Measurements from ENCODE around the gene NXPH2. TPM values are rescaled to one million over a fixed set of nuclear protein-coding genes. Genes with fewer than 3 reads are reported as not detected.

Gene NXPH2
- total RNA-seq, 4 donors from 2014 or later: not detected

DNA sequence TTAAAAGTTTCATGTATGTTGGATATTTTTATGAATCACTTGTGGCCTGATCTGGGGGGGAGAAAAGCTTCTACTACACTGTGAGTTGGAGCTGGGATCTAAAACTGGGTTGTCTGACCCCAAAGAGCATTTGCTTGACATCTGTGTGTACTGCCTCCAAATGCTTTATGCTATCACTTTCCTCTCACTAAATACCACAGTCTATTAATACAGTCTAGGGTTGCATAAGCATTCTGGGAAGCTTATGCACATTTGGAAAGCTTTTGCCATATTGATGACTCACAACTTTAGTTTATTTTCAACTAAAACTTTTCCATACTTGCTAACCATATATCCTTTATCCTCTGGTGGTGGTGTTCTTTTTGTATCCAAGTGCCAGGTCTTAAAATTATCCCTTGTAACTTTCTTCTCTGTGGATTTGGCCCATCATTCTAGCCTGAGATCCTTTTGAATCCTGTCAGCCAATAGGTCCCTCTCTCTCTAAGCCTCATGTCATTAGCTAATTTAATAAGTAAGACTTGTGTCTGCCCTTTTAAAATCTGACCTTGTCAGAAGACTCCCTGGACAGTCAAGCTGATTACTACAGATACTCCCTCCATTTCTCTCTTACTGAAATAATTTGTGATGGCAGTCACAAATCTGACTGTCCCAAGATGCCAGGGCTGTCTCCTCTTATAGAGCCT is 72.7 kb downstream of the NXPH2 start:
- no peak for DNase-seq (ENCODE audit: extremely low spot score)
- H3K36me3 ChIP-seq: no peaks in the 10 kb centered on the region
- H3K4me1 ChIP-seq: peaks cover 15 to 24% (median 22%) of the 10 kb centered on the region in 4 donors
- H3K27ac ChIP-seq (replicated peaks in 1 of 4): no peak overlapping the region
- no peaks in the 10 kb centered on the region for H3K27me3 ChIP-seq
- intact Hi-C loops (cut with DNase I): no loop called here
- TF ChIP-seq EP300 (IDR thresholded peaks at IDR 0.05) (no peak), POLR2AphosphoS5 (IDR thresholded peaks at IDR 0.05) (no peak), POLR2A (IDR thresholded peaks at IDR 0.05; ENCODE audit: low read depth) (no peak)
- TF ChIP-seq, protein P1, sequence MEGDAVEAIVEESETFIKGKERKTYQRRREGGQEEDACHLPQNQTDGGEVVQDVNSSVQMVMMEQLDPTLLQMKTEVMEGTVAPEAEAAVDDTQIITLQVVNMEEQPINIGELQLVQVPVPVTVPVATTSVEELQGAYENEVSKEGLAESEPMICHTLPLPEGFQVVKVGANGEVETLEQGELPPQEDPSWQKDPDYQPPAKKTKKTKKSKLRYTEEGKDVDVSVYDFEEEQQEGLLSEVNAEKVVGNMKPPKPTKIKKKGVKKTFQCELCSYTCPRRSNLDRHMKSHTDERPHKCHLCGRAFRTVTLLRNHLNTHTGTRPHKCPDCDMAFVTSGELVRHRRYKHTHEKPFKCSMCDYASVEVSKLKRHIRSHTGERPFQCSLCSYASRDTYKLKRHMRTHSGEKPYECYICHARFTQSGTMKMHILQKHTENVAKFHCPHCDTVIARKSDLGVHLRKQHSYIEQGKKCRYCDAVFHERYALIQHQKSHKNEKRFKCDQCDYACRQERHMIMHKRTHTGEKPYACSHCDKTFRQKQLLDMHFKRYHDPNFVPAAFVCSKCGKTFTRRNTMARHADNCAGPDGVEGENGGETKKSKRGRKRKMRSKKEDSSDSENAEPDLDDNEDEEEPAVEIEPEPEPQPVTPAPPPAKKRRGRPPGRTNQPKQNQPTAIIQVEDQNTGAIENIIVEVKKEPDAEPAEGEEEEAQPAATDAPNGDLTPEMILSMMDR (IDR thresholded peaks at IDR 0.05): no peak
- no peak overlapping the region for H3K4me3 ChIP-seq
- H3K9me3 ChIP-seq: no peaks in the 10 kb centered on the region

DNA sequence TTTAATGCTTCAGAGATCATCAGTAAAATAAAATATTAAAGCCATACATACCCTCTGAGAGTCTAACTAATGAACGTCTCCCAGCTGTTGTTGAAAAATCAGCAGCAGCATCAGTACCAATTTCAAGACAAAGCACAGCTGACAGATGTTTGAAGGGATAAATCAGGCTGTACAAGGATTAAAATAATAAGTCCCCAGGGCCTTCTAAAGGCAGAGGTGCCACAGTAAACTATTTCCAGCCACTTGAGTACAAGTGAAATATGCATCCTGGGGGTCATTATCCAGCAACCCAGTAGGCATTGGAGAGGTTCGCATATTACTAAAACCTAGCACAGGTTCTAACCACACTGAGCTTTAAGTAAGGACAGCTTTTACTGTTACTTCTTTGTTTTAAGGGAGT is 76.9 kb downstream of the NXPH2 start:
- peaks cover 8 to 12% (median 11%) of the 10 kb centered on the region in 4 donors for H3K4me1 ChIP-seq
- intact Hi-C loops (cut with DNase I): no loop called here

DNA sequence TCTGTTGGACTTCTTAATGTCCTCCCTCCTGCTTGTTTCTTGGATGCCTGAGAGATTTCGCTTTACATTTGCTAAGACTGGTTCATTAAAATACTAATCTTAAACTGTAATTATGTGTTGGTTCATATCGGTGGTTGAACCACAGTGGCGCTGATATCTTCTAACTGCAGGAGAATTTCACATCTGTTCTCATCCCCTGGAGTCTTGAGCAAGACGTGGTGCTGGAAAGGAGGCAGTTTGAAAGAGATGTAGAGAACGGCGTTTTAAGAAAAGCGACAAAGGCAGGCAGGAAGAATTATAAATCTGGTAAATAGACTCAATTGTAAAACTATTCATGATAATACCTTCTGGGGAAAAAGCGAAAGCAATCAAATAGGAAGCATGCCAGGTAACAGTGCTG is 79.5 kb downstream of the NXPH2 start:
- Histone ChIP-seq H3K27ac (replicated peaks in 1 of 4) (no peak overlapping the region), H3K4me1 (no peaks in the 10 kb centered on the region), H3K36me3 (no peaks in the 10 kb centered on the region), H3K4me3 (no peak overlapping the region), H3K27me3 (no peaks in the 10 kb centered on the region), H3K9me3 (no peaks in the 10 kb centered on the region)
- no peak for DNase-seq (ENCODE audit: extremely low spot score)
- WGBS: 94% methylated on average over 8 of the region's 8 CpGs
- no peak for TF ChIP-seq POLR2AphosphoS5 (IDR thresholded peaks at IDR 0.05)
- no peak for TF ChIP-seq POLR2A (IDR thresholded peaks at IDR 0.05; ENCODE audit: low read depth)
- no peak for TF ChIP-seq EP300 (IDR thresholded peaks at IDR 0.05)
- TF ChIP-seq, protein P1 (IDR thresholded peaks at IDR 0.05): no peak
- intact Hi-C loops (cut with DNase I): no loop called here

More for the DNA sequence above, 76.9 kb downstream of the NXPH2 start:
- TF ChIP-seq, protein P1 (IDR thresholded peaks at IDR 0.05): no peak
- TF ChIP-seq EP300 (IDR thresholded peaks at IDR 0.05): no peak
- no peak for TF ChIP-seq POLR2AphosphoS5 (IDR thresholded peaks at IDR 0.05)
- TF ChIP-seq POLR2A (IDR thresholded peaks at IDR 0.05; ENCODE audit: low read depth): no peak
- WGBS: 84% methylated on average over 2 of the region's 2 CpGs
- H3K27ac ChIP-seq (replicated peaks in 1 of 4): no peak overlapping the region
- H3K36me3 ChIP-seq: no peaks in the 10 kb centered on the region
- no peak for DNase-seq (ENCODE audit: extremely low spot score)
- H3K27me3 ChIP-seq: no peaks in the 10 kb centered on the region
- H3K4me3 ChIP-seq: no peak overlapping the region
- no peaks in the 10 kb centered on the region for H3K9me3 ChIP-seq

DNA sequence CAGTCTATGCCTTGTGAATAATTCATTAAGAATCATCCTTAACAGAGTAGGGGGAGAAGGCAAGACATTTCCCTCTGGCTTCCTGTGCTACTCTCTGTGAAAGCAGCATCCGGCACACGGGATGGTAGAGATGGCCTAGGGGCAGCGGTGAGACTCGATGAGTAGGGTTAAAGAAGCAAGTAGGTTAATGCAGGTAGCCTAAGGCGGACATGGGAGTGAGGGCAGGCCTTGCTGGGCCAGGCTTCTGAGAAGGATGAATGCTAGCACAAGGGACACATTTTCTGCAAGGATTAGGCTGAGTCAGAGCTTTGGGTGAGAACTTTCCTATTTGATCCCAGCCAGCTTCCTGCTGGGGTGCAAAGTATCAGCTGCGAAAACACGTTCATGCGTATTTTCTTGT is 80.8 kb downstream of the NXPH2 start:
- H3K4me1 ChIP-seq: no peaks in the 10 kb centered on the region
- H3K27ac ChIP-seq (replicated peaks in 1 of 4): no peak overlapping the region
- H3K27me3 ChIP-seq: no peaks in the 10 kb centered on the region
- no peaks in the 10 kb centered on the region for H3K36me3 ChIP-seq
- TF ChIP-seq POLR2A (IDR thresholded peaks at IDR 0.05; ENCODE audit: low read depth) (no peak), EP300 (IDR thresholded peaks at IDR 0.05) (no peak), POLR2AphosphoS5 (IDR thresholded peaks at IDR 0.05) (no peak)
- TF ChIP-seq, protein P1 (IDR thresholded peaks at IDR 0.05): no peak
- no peak for DNase-seq (ENCODE audit: extremely low spot score)
- WGBS: 82% methylated on average over 8 of the region's 8 CpGs
- no peak overlapping the region for H3K4me3 ChIP-seq
- intact Hi-C loops (cut with DNase I): no loop called here
- no peaks in the 10 kb centered on the region for H3K9me3 ChIP-seq

DNA sequence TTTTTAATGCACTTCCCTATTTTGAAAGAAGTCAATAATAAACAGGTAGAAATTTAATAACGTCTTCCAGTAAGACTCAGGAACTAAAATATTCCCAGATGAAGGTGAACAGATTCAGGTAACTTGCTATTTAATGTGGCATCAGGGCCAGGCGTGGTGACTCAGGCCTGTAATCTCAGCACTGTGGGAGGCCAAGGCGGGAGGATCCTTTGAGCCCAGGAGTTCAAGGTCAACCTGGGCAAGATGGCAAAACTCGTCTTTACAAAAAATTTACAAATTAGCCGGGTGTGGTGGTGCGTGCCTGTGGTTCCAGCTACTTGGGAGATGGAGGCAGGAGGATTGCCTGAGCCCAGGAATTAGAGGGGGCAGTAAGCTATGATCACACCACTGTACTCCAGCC is 81.8 kb downstream of the NXPH2 start:
- 95% methylated on average over 6 of the region's 6 CpGs for WGBS
- no peak overlapping the region for H3K27ac ChIP-seq (replicated peaks in 1 of 4)
- TF ChIP-seq POLR2AphosphoS5 (IDR thresholded peaks at IDR 0.05): no peak
- no peak for TF ChIP-seq POLR2A (IDR thresholded peaks at IDR 0.05; ENCODE audit: low read depth)
- TF ChIP-seq EP300 (IDR thresholded peaks at IDR 0.05): no peak
- TF ChIP-seq, protein P1 (IDR thresholded peaks at IDR 0.05): no peak

More for the DNA sequence above, 81.8 kb downstream of the NXPH2 start:
- DNase-seq (ENCODE audit: extremely low spot score): no peak
- no peak overlapping the region for H3K4me3 ChIP-seq
- no peaks in the 10 kb centered on the region for H3K36me3 ChIP-seq
- H3K4me1 ChIP-seq: no peaks in the 10 kb centered on the region
- no peaks in the 10 kb centered on the region for H3K27me3 ChIP-seq
- no peaks in the 10 kb centered on the region for H3K9me3 ChIP-seq
- intact Hi-C loops (cut with DNase I): no loop called here

All from esophagus muscularis mucosa (tissue), 4 donors.